GM21786 (cell line): Measurements from ENCODE around the gene CAMK2N2.
A peak's percentile ranks its signal among the peaks of the same experiment; 100 is the strongest.

ENCODE experiments used
- ATAC-seq: cut with Tn5 transposase; IDR thresholded peaks from one replicate; pipeline ENCODE4 v1.9.1; 2021; ENCODE audit not compliant: unreplicated experiment

Gene CAMK2N2

DNA sequence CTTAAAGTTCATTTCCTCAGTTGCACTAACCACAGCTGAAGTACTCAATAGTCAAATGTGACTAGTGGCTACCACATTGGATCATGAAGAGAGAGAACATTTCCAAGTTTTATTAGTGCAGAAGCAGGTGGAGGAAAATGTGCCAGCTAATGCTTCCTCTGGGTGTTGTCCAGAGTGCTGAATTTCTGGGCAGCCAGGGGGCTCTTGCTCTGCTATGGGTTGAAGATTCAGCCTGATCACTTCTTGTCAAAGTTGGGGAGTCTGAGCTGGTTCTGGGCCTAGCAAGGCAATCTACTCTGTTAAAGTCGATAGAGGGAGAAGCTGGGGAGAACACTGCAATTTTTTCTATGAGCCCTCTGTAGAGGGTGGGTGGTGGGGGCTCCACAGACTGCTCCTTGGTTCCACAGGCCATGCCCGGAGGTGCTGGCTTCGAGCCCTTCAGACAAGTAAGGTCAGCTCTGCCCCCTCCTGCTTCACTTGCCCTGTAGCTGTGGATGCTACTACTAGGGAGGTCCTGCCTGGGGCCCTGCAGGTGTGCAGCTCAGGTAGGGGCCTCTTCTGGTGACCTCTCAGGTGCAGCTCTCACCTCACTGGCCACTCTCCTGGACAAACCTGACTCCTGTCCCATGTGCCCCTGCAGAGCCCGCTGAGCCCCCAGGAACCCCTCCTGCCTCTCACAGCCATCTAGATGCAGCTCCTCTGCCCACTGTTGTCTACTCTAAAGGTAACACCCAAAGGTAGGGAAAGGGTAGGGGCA, 20.8 kb downstream of the CAMK2N2 start:
- no peak for ATAC-seq

DNA sequence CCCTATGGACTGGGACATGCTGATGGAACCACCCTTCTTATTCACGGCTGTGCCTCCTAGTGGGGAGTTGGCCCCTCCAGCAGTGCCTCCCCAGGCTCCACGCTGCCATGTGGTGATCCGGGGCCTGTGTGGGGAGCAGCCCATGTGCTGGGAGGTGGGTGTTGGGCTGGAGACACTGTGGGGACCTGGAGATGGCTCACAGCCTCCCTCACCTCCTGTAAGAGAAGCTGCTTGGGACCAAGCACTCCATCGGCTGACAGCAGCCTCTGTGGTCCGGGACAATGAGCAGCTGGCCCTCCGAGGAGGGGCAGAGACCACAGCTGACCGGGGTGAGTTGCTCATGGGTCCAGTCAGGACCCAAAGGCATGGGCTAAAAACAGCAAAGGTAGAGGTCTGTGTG, 21.6 kb downstream of the CAMK2N2 start:
- no peak for ATAC-seq

DNA sequence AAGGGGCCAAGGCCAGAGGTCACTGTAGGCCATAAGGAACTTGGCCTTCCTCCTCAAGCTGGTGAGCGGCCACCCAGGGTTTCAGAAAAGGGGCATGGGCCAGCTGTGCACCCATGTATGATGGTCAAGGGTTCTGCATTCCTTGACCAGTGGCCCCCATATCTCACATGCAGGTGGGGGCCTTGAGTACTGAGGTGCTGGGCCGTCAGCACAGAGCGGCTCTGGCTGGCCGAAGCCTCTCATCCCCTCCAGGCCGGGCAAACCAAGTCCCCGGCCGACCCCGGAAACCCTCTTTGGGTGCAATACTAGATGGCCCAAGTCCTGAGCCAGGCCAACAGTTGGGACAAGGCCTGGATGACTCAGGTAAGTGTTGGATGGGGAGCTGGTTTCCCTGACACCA, 22.1 kb downstream of the CAMK2N2 start:
- ATAC-seq = no peak

DNA sequence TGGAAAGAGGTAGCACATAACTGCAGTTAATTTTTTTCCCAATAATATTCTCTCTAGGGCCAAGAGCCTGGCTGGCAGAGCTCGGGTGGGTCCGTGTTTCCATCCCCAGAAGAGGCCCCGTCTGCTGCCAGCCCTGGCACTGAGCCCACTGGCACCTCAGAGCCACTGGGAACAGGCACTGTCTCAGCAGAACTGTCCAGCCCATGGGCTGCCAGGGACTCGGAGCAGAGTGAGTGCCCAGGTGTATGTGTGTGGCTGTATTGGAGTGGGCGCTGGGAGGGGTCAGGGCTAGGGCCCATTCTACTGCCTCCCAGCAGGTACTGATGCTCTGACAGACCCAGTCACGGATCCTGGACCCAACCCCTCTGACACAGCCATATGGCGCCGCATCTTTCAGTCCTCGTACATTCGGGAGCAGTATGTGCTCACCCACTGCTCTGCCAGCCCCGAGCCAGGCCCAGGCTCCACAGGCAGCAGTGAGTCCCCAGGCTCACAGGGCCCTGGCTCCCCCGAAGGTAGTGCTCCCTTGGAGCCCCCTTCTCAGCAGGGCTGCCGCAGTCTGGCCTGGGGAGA, 23.0 kb downstream of the CAMK2N2 start:
- ATAC-seq = no peak

DNA sequence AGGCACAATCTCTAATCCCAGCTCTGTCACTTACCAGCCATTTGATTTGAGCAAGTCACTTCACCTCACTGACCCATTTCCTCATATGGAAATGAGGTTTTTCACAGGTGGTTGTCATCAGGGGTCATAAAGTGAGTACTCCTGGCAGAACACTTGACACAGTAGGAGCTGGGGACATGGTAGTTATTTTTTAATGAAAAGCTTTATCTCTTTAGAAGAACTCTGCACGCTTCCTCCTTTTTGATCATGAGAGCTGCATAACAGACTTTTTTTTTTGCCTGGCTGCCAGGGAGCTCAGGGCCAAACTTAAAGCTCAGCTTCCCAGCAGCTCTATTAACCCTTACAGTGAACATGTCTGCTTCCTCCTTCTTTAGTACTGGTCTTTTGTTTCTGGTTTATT, 23.5 kb downstream of the CAMK2N2 start:
- ATAC-seq = no peak

DNA sequence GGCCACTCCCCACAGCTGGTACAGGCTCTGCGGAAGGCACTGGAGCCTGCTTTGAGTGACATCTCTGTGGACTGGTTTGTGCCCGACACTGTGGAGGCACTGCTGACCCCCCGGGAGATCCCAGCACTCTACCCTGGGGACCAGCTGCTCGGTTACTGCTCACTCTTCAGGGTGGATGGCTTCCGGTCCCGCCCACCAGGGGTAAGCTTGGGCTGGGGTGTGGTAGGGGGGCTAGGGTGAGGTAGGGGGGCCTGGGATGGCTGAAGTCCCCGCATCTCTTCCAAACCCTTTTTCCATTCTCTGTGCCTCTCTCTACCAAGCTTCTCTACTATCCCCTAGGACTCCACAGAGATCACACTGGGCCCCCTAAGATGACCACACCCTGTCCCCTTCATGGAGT, 24.1 kb downstream of the CAMK2N2 start:
- ATAC-seq = no peak

DNA sequence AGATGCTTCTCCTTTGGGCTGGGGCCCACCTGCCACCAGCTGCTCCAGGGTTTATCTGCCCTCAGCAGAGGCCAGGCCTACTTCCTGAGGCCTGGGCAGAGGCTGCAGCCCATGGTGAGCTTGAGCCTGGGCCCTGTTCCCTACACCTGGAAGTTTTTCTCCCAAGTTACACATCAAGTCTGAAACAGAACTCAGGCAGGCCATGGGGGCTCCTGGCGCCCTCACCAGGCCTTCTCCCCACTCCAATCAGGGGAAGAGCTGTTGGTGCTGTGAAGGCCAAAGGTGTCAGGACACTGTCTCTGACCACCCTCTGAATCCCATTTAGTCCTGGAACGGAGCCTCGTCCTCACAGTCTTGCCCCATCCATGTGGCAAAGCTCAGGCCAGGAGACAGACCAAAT, 24.7 kb downstream of the CAMK2N2 start:
- no peak for ATAC-seq

DNA sequence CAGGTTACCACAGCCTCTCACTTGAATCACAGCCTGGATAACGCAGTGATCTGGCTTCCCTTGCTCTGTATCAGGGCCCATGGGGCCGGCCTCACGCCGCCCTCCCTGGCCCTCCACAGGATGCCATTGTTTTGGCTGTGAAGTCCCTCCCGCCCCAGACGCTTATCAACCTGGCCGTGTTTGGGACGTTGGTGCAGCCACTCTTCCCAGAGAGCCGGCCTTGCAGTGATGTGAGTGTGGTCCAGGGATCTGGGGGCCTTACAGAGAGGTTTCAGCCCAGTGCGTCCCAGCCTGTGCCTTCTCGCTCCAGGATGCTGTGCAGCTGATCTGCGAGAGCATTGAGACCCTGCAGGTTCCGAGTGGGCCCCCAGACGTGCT, 25.3 kb downstream of the CAMK2N2 start:
- no peak for ATAC-seq

DNA sequence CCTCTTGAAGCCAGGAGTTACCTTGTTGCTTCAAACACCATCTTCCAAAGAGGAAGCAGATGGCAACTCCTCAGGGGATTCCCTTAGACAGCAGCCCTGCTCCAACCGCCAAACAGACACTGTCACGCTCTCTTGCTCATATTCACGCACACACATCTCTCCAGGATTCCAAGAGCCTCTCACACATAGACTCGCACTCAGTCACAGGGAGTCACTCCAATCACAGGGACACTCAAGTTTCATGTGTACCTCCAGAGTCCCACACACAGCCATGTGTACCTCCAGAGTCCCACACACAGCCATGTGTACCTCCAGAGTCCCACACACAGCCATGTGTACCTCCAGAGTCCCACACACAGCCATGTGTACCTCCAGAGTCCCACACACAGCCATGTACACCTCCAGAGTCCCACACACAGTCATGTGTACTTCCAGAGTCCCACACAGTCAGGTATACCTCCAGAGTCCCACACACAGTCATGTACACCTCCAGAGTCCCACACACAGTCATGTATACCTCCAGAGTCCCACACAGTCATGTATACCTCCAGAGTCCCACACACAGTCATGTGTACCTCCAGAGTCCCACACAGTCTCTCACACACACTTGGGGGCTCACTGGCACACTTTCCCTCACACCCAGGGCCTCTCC, 25.8 kb downstream of the CAMK2N2 start:
- ATAC-seq = no peak

DNA sequence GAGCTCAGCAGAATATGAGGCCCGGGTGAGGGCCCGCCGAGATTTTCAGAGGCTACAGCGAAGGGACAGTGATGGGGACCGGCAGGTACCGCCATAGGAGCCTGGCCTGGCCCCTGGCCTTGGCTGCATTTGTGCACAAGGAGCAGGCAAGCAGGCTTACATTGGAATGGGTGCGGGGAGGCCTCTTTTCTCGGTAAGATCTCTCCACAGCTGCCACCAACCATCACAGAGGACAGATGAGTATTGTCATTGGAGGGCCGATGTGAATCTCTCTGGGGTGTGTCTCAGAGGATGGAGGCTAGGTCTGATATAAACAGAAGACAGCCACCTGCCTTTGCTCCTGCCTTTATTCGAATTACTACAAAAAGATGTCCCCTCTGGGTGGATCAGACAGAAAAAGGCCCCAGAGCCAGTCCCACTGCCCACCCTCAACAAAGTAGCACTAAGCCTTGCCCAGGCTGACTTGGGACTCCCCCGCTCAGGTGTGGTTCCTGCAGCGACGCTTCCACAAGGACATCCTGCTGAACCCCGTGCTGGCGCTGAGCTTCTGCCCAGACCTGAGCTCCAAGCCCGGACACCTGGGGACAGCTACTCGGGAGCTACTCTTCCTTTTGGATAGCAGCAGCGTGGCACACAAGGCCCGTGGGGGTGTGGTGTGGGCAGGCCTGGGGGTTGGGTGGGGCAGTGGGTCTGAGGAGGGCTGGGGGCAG, 26.5 kb downstream of the CAMK2N2 start:
- no peak for ATAC-seq

DNA sequence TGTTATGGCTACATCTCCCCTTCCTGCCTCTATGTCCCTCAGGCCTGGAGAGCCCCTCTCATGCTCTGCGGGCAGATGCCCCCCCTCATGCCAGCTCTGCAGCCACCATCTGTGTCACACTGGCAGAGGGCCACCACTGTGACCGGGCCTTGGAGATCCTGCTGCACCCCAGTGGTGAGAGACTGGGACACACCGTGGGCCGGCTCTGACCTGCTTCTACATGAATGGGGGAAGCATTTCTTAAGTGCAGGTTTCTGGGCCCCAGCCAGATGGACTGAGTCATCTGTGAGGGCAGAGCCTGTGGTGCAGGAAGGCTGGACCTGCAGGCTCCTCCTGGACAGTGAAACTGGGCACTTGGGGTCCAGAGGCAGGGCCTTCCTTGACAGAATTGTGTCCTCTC, 27.1 kb downstream of the CAMK2N2 start:
- ATAC-seq = no peak

DNA sequence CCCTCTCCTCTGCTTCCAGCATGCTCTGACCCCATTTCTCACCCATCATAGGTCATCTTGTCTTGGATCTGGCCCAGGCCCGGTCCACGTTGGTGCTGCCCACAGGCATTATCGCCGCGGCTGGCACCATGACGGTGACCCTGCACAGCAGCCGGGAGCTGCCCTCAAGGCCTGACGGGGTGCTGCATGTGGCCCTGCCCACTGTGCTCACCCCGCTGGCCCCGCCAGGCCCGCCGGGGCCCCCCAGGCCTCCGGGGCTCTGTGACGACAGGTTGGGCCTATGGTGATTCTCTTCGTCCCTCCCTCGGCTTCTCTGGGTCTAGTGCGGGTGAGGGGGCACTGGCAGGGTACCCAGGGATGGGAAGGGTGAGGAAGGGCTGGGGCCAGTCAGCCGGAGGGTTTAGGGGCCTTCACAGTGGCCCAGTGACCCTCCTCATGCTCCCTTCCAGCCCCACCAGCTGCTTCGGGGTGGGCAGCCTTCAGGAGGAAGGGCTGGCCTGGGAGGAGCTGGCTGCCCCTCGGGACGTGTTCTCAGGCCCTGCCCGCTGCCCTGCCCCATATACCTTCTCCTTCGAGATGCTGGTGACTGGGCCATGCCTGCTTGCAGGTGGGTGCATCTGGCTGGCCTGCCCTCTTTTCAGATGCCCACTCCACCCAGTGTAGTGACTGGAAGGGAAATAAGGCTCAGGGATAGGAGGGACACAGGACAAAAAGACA, 28.1 kb downstream of the CAMK2N2 start:
- no peak for ATAC-seq

DNA sequence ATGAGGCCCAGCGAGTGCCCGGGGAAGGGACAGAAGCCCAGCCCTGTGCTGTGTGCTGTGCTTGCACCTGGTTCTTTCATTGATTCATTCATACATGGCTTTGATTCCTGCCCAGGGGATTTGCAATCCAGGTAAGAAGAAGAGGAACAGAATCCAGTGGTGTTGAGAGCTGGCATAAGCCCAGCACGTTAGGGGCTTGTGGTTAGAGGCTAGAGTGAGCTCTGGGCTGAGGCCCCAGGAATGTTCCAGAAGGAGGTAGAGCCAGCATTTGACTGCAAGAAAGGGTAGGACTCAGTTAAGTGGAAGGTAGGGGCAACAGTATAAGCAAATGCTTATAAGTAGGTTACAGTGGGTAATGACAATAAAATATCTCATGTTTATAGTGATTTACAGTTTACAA, 29.7 kb downstream of the CAMK2N2 start:
- no peak for ATAC-seq

DNA sequence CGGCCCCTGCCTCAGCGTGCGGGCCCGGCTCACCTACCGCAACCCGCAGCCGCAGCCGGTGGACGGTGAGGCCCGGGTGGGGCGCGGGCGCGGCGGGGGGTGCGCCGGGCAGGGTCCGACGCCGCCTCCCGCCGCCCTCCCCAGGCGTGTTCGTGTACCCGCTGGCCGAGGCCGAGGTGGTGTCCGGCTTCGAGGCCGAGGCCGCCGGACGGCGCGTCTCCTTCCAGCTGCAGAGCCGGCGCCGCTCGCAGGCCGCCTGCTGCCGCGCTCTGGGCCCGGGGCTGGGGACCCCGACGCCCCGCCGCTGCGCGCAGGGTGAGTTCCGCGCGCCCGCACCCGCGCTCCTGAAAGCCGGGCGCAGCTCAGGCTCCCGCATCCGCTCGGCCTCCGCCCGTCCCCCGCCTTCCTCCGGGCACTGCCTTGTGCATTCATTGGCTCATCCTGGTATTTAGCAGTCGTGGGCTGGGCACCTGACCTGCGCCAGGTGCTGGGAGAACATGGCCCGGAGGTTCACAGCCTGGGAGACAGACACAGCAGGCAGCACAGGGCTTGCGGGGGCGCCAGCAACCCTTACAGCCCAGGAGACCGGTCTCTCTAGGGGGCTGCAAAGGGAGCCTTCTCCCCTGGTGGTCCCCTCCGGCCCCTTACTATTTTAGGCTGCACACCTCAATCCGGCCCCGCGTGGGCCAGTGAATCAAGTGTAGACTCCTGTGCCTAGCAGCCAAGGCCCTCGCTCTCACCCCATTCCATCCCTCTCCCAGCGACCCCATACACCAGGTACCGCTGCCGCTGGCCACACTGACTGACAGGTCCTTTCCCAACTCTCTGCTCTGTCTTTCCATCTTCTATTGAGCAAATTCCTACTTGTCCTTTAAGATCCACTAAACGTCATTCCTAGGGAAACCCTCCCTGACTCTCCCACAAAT, 30.5 kb downstream of the CAMK2N2 start:
- no peak for ATAC-seq

DNA sequence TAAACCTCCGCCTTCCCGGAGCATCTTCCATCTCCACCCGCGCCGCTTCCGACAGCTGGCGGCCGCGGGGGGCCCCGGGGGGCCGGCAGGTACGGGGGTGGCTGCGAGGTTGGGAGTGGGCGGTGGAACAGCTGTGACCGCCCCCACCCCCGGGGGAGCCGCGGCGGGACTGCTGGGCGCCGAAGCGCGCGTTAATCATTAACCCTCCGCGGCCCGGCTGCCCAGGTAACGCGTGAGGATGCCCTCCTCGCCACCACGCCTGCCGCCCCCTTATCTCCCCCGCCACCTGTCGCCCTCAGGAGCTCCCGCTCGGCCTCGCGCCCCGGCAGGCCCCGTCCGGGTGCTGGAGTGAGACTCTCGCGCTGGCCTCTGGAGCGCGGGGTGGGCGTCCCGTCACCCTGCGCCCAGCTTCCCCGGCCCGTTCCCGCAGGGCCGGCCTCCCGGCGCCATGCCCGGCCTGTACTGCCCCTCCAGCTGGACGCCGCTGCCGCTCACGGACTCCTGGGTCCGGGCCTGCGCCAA, 31.2 kb downstream of the CAMK2N2 start:
- ATAC-seq = no peak

DNA sequence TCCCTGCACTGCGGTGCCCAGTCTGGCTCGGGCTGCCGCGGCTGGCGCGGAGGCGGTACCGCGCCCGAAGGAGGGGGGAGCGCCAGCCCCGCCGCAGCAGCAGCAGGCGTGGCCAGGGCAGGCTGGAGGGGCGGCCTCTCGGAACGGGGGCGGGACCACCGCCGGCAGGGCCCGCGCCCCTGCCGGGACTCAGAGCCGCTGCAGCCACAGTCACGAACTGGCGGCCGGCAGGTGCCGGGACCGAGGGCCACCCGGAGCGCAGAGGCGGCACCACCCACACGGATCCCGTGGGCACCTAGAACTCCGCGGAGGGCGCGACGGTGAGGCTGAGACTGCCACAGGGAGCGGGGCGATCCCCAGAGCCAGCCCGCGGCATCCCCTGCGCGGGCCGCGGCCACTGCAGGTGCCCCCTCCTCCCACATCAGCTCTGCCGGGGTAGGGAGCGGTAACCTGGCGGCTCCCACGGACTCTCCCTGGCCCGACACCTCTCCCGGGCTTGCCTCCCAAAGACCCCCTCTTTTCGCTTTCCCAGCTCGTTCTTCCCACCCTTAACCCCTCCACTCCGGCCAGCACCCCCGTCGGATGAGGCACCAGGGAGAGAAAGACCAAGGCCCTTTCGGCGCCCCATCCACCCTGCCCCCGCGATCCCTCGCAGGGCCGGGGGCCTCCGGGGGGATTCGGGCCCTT, 31.8 kb downstream of the CAMK2N2 start, which contains the start of gene VWA5B2:
VWA5B2 (plus strand) TSS at position 192 of the 687 bp plus-strand sequence. CDS start 944 bp downstream, outside the sequence.
- ATAC-seq = peak; percentile 65

DNA sequence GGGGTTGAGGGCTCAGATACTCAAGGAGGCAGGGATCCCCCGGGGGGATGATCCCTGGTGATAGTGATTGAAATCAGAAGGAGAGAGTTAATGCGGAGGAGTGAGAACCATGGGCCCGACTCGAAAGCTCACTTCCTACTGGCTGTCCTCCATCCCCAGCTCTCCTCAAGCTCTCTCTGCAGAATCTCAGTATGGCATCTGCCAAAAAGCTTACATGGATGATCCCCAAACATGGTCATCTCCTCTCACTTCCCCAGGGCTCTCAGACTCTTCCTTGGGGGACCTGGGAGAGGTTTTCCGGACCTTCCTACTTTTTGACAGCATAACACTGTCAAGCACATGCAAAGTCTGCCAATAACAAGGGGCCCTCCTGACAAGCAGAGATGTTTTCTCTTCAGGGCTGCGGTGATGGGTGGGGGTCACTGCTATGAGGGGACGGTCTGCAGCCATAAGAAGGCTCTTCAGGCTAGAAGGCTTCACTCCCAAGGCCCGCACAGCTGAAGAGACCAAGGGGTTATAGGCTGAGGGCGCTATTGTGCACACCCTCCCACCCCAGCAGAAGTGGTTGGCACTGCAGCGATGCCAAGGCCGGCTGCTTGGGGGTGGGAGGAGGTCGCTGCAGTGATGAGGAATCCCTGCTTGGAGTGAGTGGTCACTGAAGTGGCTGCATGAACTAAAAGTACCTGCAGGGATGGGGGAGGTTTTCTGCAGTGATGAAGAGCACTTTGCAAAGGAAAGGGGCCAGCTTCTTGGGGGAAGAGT, 32.8 kb downstream of the CAMK2N2 start:
- ATAC-seq = no peak

DNA sequence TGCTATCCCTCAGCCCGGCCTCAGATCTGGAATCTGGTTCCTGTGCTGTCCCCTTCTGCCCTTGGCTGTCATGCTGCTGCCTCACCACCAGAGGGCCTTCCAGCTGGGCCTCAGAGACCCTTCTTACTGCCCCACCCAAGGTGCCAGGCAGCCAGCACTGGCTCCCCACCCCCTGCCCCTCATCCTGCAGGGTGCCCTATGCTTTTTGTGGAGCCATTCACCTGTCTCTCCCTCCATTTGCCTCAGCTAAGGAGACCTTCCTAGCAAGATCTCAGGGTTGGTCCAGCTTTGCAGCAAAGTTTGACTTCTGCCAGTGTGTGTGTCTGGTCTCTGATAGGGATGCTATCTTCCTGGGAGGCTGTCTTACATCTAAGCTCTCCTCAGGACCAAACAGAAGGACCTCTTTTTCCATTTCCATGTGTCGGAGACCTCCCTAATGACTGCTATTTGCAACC, 33.8 kb downstream of the CAMK2N2 start:
- no peak for ATAC-seq
